Activated CD8-positive, alpha-beta T cell treated with anti-CD3 and anti-CD28 coated beads, Interleukin-2, amount 10 ng/mL, durations not matched to agents 7 days and 5 days (primary cell): Measurements from ENCODE around the gene LDHD. TPM values are rescaled to one million over a fixed set of nuclear protein-coding genes. Genes with fewer than 3 reads are reported as not detected.
A peak's percentile ranks its signal among the peaks of the same experiment; 100 is the strongest.

ENCODE experiments used
- ATAC-seq: fragments of 150-1000 bp; cut with Tn5 transposase; one replicate; pipeline ENCODE4 v1.10.0; 2021; ENCODE audit warnings: moderate library complexity
- CTCF ChIA-PET: fragments of 350-600 bp; sonication (Branson Sonifier 250); formaldehyde crosslinking; loops from one replicate; lab custom pipeline; 2021; ENCODE audit warnings: antibody characterized with exemption; lab: Charles Lee
- POLR2A ChIA-PET: fragments of 350-600 bp; sonication (Branson Sonifier 250); formaldehyde crosslinking; loops from one replicate; lab custom pipeline; 2021; ENCODE audit warnings: antibody characterized with exemption; lab: Charles Lee
- DNase-seq: peaks from one replicate; pipeline ENCODE4 v3.0.0-alpha.2; 2020
- H3K27ac Mint-ChIP-seq: one replicate; pipeline ENCODE4 v1.8.0; 2021; ENCODE audit warnings: mild to moderate bottlenecking, mixed read lengths
- H3K27me3 Mint-ChIP-seq: one replicate; pipeline ENCODE4 v1.8.0; 2021; ENCODE audit warnings: low read depth, mixed read lengths
- H3K36me3 Mint-ChIP-seq: one replicate; pipeline ENCODE4 v1.8.0; 2021; ENCODE audit warnings: low read depth, mixed read lengths
- H3K4me1 Mint-ChIP-seq: one replicate; pipeline ENCODE4 v1.8.0; 2021; ENCODE audit warnings: low read depth, mixed read lengths
- H3K4me3 Mint-ChIP-seq: one replicate; pipeline ENCODE4 v1.8.0; 2021; ENCODE audit warnings: mild to moderate bottlenecking, mixed read lengths
- H3K9me3 Mint-ChIP-seq: one replicate; pipeline ENCODE4 v1.8.0; 2022; ENCODE audit warnings: mixed read lengths; ENCODE audit not compliant: insufficient read depth
- total RNA-seq, 2 experiments: library from RNA; stranded (reverse); gene quantifications; one replicate each; pipeline ENCODE4 v1.2.3, GENCODE V29; 2021

The LDHD gene
- under 1 TPM in 1 of 2 experiments, not detected in 1; 0.13 TPM for total RNA-seq

- H3K36me3 Mint-ChIP-seq, result no peaks in the 10 kb centered on the region
- H3K4me1 Mint-ChIP-seq, result peaks cover 7% of the 10 kb centered on the region
- DNase-seq (no peak), ATAC-seq (no peak)
- CTCF ChIA-PET, result interaction anchor here (0.7 kb wide), 1 partner anchor 118 kb away, joined by 3 read pairs; the partner anchor contains the start of gene ZNRF1
- no peaks in the 10 kb centered on the region for H3K27me3 Mint-ChIP-seq
- H3K4me3 Mint-ChIP-seq, result no peak within 1 kb of the TSS
- no peak within 1 kb of the TSS for H3K27ac Mint-ChIP-seq
- POLR2A ChIA-PET, result no interaction called here
- H3K9me3 Mint-ChIP-seq, result peaks cover 3% of the 10 kb centered on the region
Measured at GRCh38 chr16:75116081-75116910, at the start of gene LDHD. LDHD (minus strand) TSS chr16:75116780; CDS start chr16:75116720, 60 bp downstream.

- H3K27me3 Mint-ChIP-seq, result no peaks in the 10 kb centered on the region
- H3K4me3 Mint-ChIP-seq, result no peak overlapping the region
- peaks cover 70% of the 10 kb centered on the region for H3K36me3 Mint-ChIP-seq
- H3K4me1 Mint-ChIP-seq, result no peaks in the 10 kb centered on the region
- CTCF ChIA-PET, result no interaction called here
- DNase-seq, result no peak
- H3K27ac Mint-ChIP-seq, result no peak overlapping the region
- POLR2A ChIA-PET, result no interaction called here
- peaks cover 16% of the 10 kb centered on the region for H3K9me3 Mint-ChIP-seq
- ATAC-seq, result no peak
Measured at GRCh38 chr16:75160386-75160785, 43.8 kb upstream of the LDHD start.

- H3K27me3 Mint-ChIP-seq, result no peaks in the 10 kb centered on the region
- H3K36me3 Mint-ChIP-seq, result peaks cover 70% of the 10 kb centered on the region
- no peak overlapping the region for H3K27ac Mint-ChIP-seq
- no peak overlapping the region for H3K4me3 Mint-ChIP-seq
- ATAC-seq (no peak), DNase-seq (no peak)
- H3K9me3 Mint-ChIP-seq, result peaks cover 35% of the 10 kb centered on the region
- CTCF ChIA-PET, result no interaction called here
- POLR2A ChIA-PET, result no interaction called here
- H3K4me1 Mint-ChIP-seq, result peaks cover 26% of the 10 kb centered on the region
Measured at GRCh38 chr16:75152635-75153034, 36.1 kb upstream of the LDHD start.

GRCh38 chr16:75151798-75152197 is 35.2 kb upstream of the LDHD start:
- POLR2A ChIA-PET, result no interaction called here
- Mint-ChIP-seq H3K4me1 (peaks cover 29% of the 10 kb centered on the region), H3K27me3 (no peaks in the 10 kb centered on the region), H3K36me3 (peaks cover 62% of the 10 kb centered on the region), H3K27ac (no peak overlapping the region), H3K4me3 (no peak overlapping the region), H3K9me3 (peaks cover 35% of the 10 kb centered on the region)
- DNase-seq (no peak), ATAC-seq (no peak)
- CTCF ChIA-PET, result no interaction called here

GRCh38 chr16:75148311-75149195 is 32.0 kb upstream of the LDHD start, which contains the start of gene ZFP1:
ZFP1 (plus strand) TSS chr16:75148524; CDS start chr16:75152952, 4,428 bp downstream.
- Mint-ChIP-seq H3K4me3 (peak within 1 kb of the TSS; percentile 86), H3K36me3 (peaks cover 38% of the 10 kb centered on the region), H3K27ac (peak within 1 kb of the TSS; percentile 86), H3K27me3 (no peaks in the 10 kb centered on the region), H3K9me3 (peaks cover 31% of the 10 kb centered on the region), H3K4me1 (peaks cover 29% of the 10 kb centered on the region)
- ChIA-PET CTCF (interaction anchor here (1.2 to 1.7 kb wide), 3 partner anchors 38 to 150 kb away, joined by 4 to 5 read pairs (median 4); no protein-coding TSS in a partner anchor), POLR2A (no interaction called here)
- DNase-seq (peak; percentile 96), ATAC-seq (peak; percentile 91)

GRCh38 chr16:75147968-75148310 is 31.4 kb upstream of the LDHD start:
- Mint-ChIP-seq H3K9me3 (peaks cover 26% of the 10 kb centered on the region), H3K27ac (no peak overlapping the region), H3K27me3 (no peaks in the 10 kb centered on the region), H3K4me3 (peak overlapping the region; percentile 86), H3K36me3 (peaks cover 33% of the 10 kb centered on the region), H3K4me1 (peaks cover 29% of the 10 kb centered on the region)
- POLR2A ChIA-PET, result interaction anchor here (0.6 kb wide), 1 partner anchor 145 kb away, joined by 3 read pairs; no protein-coding TSS in a partner anchor
- ATAC-seq (no peak), DNase-seq (no peak)
- CTCF ChIA-PET, result interaction anchor here (1.2 to 1.7 kb wide), 3 partner anchors 37 to 150 kb away, joined by 4 to 5 read pairs (median 4); no protein-coding TSS in a partner anchor

GRCh38 chr16:75143941-75144340 is 27.4 kb upstream of the LDHD start:
- Mint-ChIP-seq H3K4me1 (peaks cover 9% of the 10 kb centered on the region), H3K27ac (no peak overlapping the region)
- POLR2A ChIA-PET, result no interaction called here

GRCh38 chr16:75139498-75139897 is 22.9 kb upstream of the LDHD start:
- Mint-ChIP-seq H3K36me3 (no peaks in the 10 kb centered on the region), H3K4me1 (peaks cover 8% of the 10 kb centered on the region), H3K9me3 (no peaks in the 10 kb centered on the region), H3K4me3 (no peak overlapping the region), H3K27ac (no peak overlapping the region), H3K27me3 (no peaks in the 10 kb centered on the region)
- no peak for DNase-seq
- no peak for ATAC-seq
- POLR2A ChIA-PET, result no interaction called here
- CTCF ChIA-PET, result interaction anchor here (1.2 kb wide), 1 partner anchor 28 kb away, joined by 5 read pairs; no protein-coding TSS in a partner anchor

More at GRCh38 chr16:75143941-75144340, 27.4 kb upstream of the LDHD start:
- CTCF ChIA-PET, result no interaction called here
- peaks cover 1% of the 10 kb centered on the region for H3K36me3 Mint-ChIP-seq
- H3K9me3 Mint-ChIP-seq, result no peaks in the 10 kb centered on the region
- H3K4me3 Mint-ChIP-seq, result no peak overlapping the region
- no peaks in the 10 kb centered on the region for H3K27me3 Mint-ChIP-seq
- DNase-seq, result no peak
- no peak for ATAC-seq

- no peaks in the 10 kb centered on the region for H3K9me3 Mint-ChIP-seq
- H3K27me3 Mint-ChIP-seq, result no peaks in the 10 kb centered on the region
Measured at GRCh38 chr16:75138636-75139035, 22.1 kb upstream of the LDHD start.

GRCh38 chr16:75138233-75138632 is 21.7 kb upstream of the LDHD start:
- H3K36me3 Mint-ChIP-seq, result no peaks in the 10 kb centered on the region
- peaks cover 8% of the 10 kb centered on the region for H3K4me1 Mint-ChIP-seq
- no peak overlapping the region for H3K4me3 Mint-ChIP-seq
- ChIA-PET CTCF (no interaction called here), POLR2A (no interaction called here)
- ATAC-seq (no peak), DNase-seq (no peak)
- H3K27ac Mint-ChIP-seq, result no peak overlapping the region
- no peaks in the 10 kb centered on the region for H3K27me3 Mint-ChIP-seq
- H3K9me3 Mint-ChIP-seq, result no peaks in the 10 kb centered on the region

More at GRCh38 chr16:75138636-75139035, 22.1 kb upstream of the LDHD start:
- Mint-ChIP-seq H3K4me1 (peaks cover 8% of the 10 kb centered on the region), H3K36me3 (no peaks in the 10 kb centered on the region), H3K4me3 (no peak overlapping the region), H3K27ac (no peak overlapping the region)
- DNase-seq (peak; percentile 26), ATAC-seq (no peak)
- ChIA-PET POLR2A (no interaction called here), CTCF (no interaction called here)

- Mint-ChIP-seq H3K27ac (no peak overlapping the region), H3K4me3 (no peak overlapping the region), H3K36me3 (no peaks in the 10 kb centered on the region), H3K9me3 (peaks cover 15% of the 10 kb centered on the region), H3K4me1 (peaks cover 7% of the 10 kb centered on the region), H3K27me3 (peaks cover 7% of the 10 kb centered on the region)
- ATAC-seq (no peak), DNase-seq (no peak)
- ChIA-PET POLR2A (no interaction called here), CTCF (interaction anchor here (0.7 kb wide), 1 partner anchor 1645 kb away, joined by 3 read pairs; no protein-coding TSS in a partner anchor)
Measured at GRCh38 chr16:75131081-75131480, 14.5 kb upstream of the LDHD start.
